HepG2 (cell line): ENCODE measurements around the gene IL11RA.

ENCODE experiments used
- CHD2 ChIP-seq: IDR thresholded peaks from 2 replicates; pipeline ENCODE4 v1.6.1; 2011; ENCODE audit warnings: low read depth, low read length, improper control_type of control experiment
- FLYWCH1 ChIP-seq: sonication (generic); formaldehyde crosslinking; IDR thresholded peaks from 2 replicates; pipeline ENCODE4 v1.8.1; 2023; ENCODE audit warnings: mild to moderate bottlenecking, missing genetic modification reagents
- JUND ChIP-seq: sonication (generic); formaldehyde crosslinking; IDR thresholded peaks from 2 replicates; pipeline ENCODE4 v1.8.0; 2022; ENCODE audit warnings: mild to moderate bottlenecking, missing genetic modification reagents
- ZBTB10 ChIP-seq: sonication (generic); formaldehyde crosslinking; IDR thresholded peaks from 2 replicates; pipeline ENCODE4 v1.4.0; 2020; ENCODE audit warnings: missing genetic modification reagents, borderline replicate concordance
- ZNF282 ChIP-seq: fragments of 450-650 bp; IDR thresholded peaks from 2 replicates; pipeline ENCODE4 v1.6.1; 2018; ENCODE audit not compliant: partially characterized antibody
- ZNF468 ChIP-seq: sonication (generic); formaldehyde crosslinking; IDR thresholded peaks from 2 replicates; pipeline ENCODE4 v1.8.0; 2022; ENCODE audit warnings: mild to moderate bottlenecking, moderate library complexity, missing genetic modification reagents
- ZNF780A ChIP-seq: sonication (generic); formaldehyde crosslinking; IDR thresholded peaks from 2 replicates; pipeline ENCODE4 v1.8.0; 2022; ENCODE audit warnings: mild to moderate bottlenecking, missing genetic modification reagents, moderate library complexity
- TF ChIP-seq, protein P1 (sequence below): IDR thresholded peaks from 2 replicates; pipeline ENCODE4 v1.4.0; 2020; ENCODE audit warnings: mild to moderate bottlenecking, missing genetic modification reagents

- TF ChIP-seq, protein P1, sequence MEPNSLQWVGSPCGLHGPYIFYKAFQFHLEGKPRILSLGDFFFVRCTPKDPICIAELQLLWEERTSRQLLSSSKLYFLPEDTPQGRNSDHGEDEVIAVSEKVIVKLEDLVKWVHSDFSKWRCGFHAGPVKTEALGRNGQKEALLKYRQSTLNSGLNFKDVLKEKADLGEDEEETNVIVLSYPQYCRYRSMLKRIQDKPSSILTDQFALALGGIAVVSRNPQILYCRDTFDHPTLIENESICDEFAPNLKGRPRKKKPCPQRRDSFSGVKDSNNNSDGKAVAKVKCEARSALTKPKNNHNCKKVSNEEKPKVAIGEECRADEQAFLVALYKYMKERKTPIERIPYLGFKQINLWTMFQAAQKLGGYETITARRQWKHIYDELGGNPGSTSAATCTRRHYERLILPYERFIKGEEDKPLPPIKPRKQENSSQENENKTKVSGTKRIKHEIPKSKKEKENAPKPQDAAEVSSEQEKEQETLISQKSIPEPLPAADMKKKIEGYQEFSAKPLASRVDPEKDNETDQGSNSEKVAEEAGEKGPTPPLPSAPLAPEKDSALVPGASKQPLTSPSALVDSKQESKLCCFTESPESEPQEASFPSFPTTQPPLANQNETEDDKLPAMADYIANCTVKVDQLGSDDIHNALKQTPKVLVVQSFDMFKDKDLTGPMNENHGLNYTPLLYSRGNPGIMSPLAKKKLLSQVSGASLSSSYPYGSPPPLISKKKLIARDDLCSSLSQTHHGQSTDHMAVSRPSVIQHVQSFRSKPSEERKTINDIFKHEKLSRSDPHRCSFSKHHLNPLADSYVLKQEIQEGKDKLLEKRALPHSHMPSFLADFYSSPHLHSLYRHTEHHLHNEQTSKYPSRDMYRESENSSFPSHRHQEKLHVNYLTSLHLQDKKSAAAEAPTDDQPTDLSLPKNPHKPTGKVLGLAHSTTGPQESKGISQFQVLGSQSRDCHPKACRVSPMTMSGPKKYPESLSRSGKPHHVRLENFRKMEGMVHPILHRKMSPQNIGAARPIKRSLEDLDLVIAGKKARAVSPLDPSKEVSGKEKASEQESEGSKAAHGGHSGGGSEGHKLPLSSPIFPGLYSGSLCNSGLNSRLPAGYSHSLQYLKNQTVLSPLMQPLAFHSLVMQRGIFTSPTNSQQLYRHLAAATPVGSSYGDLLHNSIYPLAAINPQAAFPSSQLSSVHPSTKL (CRISPR knock-in tag), result no peak
- TF ChIP-seq CHD2, result no peak
- TF ChIP-seq JUND (CRISPR knock-in tag), result no peak
- TF ChIP-seq ZNF468 (CRISPR knock-in tag), result no peak
- TF ChIP-seq ZNF282, result no peak
- no peak for TF ChIP-seq FLYWCH1 (CRISPR knock-in tag)
- TF ChIP-seq ZBTB10 (CRISPR knock-in tag), result no peak
- no peak for TF ChIP-seq ZNF780A
Measured at GRCh38 chr9:34675869-34676268, 23.9 kb downstream of the IL11RA start.
